ENCODE data around the gene RPS6KA2.
"Not testable (repeated sequence)": the region's sequence is repeated elsewhere in the genome, so short reads cannot be mapped to it uniquely, and the experiment has no call there.

RPS6KA2 gene

DNA sequence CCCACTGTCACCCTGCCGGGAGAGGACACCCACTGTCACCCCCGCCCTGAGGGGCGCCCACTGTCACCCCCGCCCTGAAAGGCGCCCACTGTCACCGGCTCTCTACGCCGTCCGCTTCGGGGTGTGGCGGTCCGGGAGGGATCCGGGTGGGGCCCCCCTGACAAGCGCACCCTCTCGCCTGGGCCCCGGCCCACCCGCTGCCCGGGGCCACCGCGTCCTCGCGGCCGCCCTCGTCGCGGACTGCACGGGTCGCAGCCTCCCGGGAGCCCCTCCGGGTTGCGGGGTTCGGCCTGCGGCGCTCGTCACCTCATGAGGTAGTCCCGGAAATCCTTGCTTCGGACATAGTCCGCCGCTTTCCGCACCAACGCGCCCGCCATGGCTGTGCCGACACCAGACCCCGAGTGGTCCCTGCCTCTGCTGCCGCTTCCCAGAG is 244.5 kb downstream of the RPS6KA2 start:
- no peak for DNase-seq

- no peak for DNase-seq
Measured at GRCh38 chr6:166381733-166382499, 245.1 kb downstream of the RPS6KA2 start.

GRCh38 chr6:166381381-166381732 is 245.7 kb downstream of the RPS6KA2 start:
- DNase-seq = no peak

DNA sequence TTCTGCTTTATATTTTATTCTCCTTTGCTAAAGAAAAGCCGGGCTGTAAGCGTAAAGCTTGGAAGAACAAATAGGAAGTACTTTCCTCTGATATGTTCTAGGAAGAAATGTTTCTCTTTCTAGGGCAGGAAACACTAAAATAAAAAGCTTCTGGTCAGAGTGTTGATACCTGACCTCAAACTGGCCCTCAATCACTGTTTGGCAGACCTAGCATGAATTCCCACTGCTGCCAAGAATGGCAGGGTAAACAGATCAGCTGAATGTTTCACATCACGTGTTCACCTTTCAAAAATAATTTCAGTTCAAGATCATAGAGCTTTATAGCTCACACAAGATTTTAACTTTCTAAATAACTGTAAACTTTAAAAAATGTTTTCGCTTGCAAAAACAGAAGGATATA is 247.3 kb downstream of the RPS6KA2 start:
- DNase-seq = no peak

DNA sequence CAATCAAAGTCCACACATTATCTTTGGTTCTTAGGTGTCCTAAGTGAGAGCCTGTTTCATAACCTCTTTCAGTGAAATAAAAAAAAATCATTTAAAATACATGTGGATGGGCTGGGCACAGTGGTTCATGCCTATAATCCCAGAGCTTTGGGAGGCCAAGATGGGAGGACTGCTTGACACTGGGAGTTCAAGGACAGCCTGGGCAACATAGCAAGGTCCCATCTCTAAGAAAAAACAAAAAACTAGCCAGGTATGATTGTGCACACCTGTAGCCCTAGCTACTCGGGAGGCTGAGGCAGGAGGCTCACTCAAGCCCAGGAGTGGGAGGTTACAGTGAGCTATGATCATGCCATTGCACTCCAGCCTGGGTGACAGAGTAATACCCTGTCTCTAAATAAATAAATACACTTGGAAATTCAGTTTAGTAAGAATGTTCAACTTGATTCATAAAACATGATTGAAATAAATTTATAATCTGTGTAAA is 247.9 kb downstream of the RPS6KA2 start:
- no peak for DNase-seq

GRCh38 chr6:166377721-166378120 is 249.3 kb downstream of the RPS6KA2 start:
- no peak for DNase-seq

GRCh38 chr6:166375013-166375412 is 252.0 kb downstream of the RPS6KA2 start:
- no peak for DNase-seq

DNA sequence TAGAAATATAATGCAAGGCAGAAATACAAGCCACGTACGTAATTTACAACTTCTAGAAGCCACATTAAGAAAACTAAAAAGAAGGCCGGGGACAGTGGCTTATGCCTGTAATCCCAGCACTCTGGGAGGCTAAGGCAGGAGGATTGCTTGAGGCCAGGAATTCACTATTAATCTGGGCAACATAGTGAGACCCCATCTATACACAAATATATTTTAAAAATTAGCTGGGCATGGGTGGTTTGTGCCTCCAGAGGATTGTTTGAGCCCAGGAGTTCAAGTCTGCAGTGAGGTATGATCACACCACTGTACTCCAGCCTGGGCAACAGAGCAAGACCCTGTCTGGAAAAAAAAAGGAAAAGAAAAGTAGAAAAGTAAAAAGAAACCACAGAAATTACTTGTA is 256.6 kb downstream of the RPS6KA2 start:
- no peak for DNase-seq

- no peak for DNase-seq
Measured at GRCh38 chr6:166369782-166370181, 257.3 kb downstream of the RPS6KA2 start.

DNA sequence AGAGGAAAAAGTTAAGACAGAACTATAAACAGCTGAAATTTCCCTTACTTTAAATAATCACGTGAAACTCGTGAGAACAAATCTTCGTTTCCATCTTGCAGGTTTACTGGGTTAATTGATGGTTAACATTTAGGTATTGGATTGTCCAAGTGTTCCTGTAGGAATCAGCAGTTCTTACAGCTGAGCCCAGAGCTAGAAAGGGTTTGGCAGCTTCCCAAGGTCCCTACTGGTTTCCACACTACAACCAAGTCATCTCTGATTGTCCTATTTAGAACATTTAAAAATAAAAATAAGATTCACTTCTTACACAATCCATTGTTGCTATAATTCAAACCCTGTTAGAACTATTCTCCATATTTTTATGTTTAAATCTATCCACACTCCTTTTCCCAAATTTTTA is 260.1 kb downstream of the RPS6KA2 start:
- no peak for DNase-seq

- DNase-seq = no peak
Measured at GRCh38 chr6:166365806-166366205, 261.2 kb downstream of the RPS6KA2 start.

DNA sequence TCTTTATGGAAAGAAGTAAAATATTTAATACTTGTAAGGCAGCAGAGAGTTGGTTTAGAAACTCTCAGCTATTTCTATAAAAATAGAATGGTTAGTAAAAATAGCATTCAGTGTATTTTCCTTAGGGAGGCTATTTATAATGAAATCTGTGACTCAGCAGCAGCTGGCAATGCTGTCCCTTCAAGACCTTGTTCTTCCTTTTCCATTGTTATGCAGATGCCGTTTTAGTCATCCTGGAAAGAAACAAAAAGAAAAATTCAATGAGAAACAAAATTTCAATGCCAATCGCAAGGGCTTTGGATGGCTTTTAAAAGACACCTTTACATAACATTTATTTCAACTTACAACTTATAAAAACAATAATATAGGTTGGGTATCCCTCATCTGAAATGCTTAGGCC is 261.8 kb downstream of the RPS6KA2 start:
- no peak for DNase-seq

- no peak for DNase-seq
Measured at GRCh38 chr6:166364456-166364855, 262.6 kb downstream of the RPS6KA2 start.

GRCh38 chr6:166362427-166362826 is 264.6 kb downstream of the RPS6KA2 start:
- DNase-seq = not testable (repeated sequence)

DNA sequence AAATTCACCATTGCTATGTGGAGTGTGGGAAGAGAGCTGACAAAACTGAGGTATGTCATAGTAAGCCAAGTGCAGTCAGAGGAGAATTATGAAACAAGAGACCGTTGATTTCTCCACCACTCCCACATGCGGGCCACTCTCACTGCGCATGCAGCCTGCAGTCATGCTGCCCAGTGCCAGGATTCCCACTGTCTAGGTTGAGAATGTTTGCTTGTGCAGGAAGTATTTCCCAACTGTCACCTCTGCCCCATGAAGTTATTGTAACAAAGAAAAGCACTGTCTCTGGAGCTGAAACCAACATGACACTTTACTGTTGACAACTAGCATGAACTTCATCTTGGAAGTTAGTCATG is 266.0 kb downstream of the RPS6KA2 start:
- DNase-seq = no peak

DNA sequence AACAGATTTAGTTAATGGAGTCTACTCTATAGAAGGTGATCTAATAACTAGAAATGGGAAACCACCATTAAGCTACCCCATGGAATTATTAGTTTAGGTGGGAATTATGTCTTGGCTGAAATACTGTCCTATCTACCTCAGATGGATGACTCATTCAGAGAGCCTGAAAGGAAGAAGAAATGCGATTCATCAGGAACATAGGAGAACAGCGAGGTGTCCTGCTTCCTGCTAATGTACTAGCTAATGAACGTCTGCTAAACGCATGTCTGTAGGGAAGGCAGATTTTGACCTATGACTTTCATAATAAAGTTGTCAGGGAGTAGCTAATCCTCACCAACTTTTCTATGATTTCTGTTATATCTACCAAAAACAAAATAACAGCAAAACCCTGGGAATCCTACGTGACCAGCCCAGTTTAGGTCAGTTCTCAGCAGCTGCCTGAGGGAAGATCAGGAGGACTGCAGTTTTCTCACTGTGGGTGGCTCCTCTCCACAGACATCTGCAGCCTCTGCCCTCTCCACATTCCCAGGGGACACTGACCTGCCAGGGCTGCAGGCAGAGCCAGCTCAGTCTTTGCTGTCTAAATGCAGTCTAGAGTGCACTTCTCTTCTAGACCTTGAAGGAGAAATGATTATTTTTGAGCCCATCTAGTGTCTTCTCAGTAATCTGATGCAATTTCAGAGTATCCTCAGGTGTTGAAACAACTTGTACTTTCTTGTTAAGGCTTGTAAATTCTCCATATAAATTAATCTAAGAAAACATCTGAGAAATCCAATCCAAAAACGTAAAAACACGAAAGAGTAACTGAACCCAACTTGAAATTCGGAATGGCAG is 266.6 kb downstream of the RPS6KA2 start:
- no peak for DNase-seq

All from NK-92 treated with Interleukin-12 subunit alpha and Interleukin-12 subunit beta, amount 100 ng/mL, for 24 hours (cell line).